A549 treated with AZD2906 at 1 μM for 4 hours (cell line): ENCODE measurements around the gene OR12D3. TPM values are rescaled to one million over a fixed set of nuclear protein-coding genes. Genes with fewer than 3 reads are reported as not detected.

ENCODE experiments used
- total RNA-seq: library from RNA; stranded (reverse); fragments of 200-300 nt; extraction: Qiagen RNA extraction; gene quantifications from 5 replicates; pipeline ENCODE4 v1.2.3, GENCODE V29; 2022

The OR12D3 gene
- total RNA-seq = not detected in 5 replicates

GRCh38 chr6:29375191-29375590 lies at the start of gene OR12D3:
Gene OR12D3, minus strand, starts transcription at chr6:29375291. Its CDS starts 4 bp downstream, at chr6:29375287.

GRCh38 chr6:29414588-29414987 lies 39.5 kb upstream of the OR12D3 start, which contains the start of gene OR12D1:
Gene OR12D1, plus strand, starts transcription at chr6:29414928.

GRCh38 chr6:29395331-29395730 lies 20.2 kb upstream of the OR12D3 start, which contains the start of gene OR12D2:
Gene OR12D2, plus strand, starts transcription at chr6:29395631. Its CDS starts 1,069 bp downstream, at chr6:29396700.

GRCh38 chr6:29368765-29369164 lies 6.3 kb downstream of the OR12D3 start, which contains the start of gene OR5V1:
Gene OR5V1, minus strand, starts transcription at chr6:29368865. Its CDS starts 12,670 bp downstream, at chr6:29356195.

Other genes with a start within 250 kb of the OR12D3 start
- gene OR2J2, start 204.4 kb downstream of the OR12D3 start, total RNA-seq = not detected in 5 replicates
- not detected in 5 replicates for gene OR14J1, start 73.6 kb downstream of the OR12D3 start, total RNA-seq
- gene OR5V1, start 6.4 kb downstream of the OR12D3 start, total RNA-seq = not detected in 5 replicates
- gene OR12D2, start 20.3 kb upstream of the OR12D3 start, total RNA-seq = not detected in 5 replicates
- gene OR12D1, start 39.6 kb upstream of the OR12D3 start, total RNA-seq = not detected in 5 replicates
- gene OR10C1, start 64.0 kb upstream of the OR12D3 start, total RNA-seq = not detected in 5 replicates
- gene OR11A1, start 81.8 kb upstream of the OR12D3 start, total RNA-seq = not detected in 5 replicates
- not detected in 5 replicates for gene OR2H1, start 81.9 kb upstream of the OR12D3 start, total RNA-seq
- not detected in 5 replicates for gene MAS1L, start 112.7 kb upstream of the OR12D3 start, total RNA-seq
- gene UBD, start 184.4 kb upstream of the OR12D3 start, total RNA-seq = 0.41 to 1.00 TPM (median 0.54 TPM) in 5 replicates
- not detected in 5 replicates for gene OR2H2, start 209.8 kb upstream of the OR12D3 start, total RNA-seq